Measurements from ENCODE around the gene HMBS.

Gene HMBS

GRCh38 chr11:119111361-119111925 is 26.8 kb downstream of the HMBS start:
- peaks cover 35 to 37% of the 10 kb centered on the region in 2 donors for H3K4me1 Mint-ChIP-seq (ENCODE audit: low read depth in 2 of 2)
- no peaks in the 10 kb centered on the region for H3K9me3 Mint-ChIP-seq
- H3K27ac Mint-ChIP-seq = peak overlapping the region in 1 of 2 donors; percentile 62
- no peak overlapping the region for H3K4me3 Mint-ChIP-seq
- DNase-seq (no peak), ATAC-seq (replicated peaks) (no peak)
- H3K36me3 Mint-ChIP-seq (ENCODE audit: insufficient read depth) = peaks cover 26% of the 10 kb centered on the region
- H3K27me3 Mint-ChIP-seq = no peaks in the 10 kb centered on the region

- H3K9me3 Mint-ChIP-seq = no peaks in the 10 kb centered on the region
- peaks cover 30 to 31% of the 10 kb centered on the region in 2 donors for H3K4me1 Mint-ChIP-seq (ENCODE audit: low read depth in 2 of 2)
- H3K27me3 Mint-ChIP-seq = no peaks in the 10 kb centered on the region
- ATAC-seq (replicated peaks) (no peak), DNase-seq (no peak)
- no peak overlapping the region for H3K27ac Mint-ChIP-seq
- H3K4me3 Mint-ChIP-seq = no peak overlapping the region
- peaks cover 26% of the 10 kb centered on the region for H3K36me3 Mint-ChIP-seq (ENCODE audit: insufficient read depth)
Observed at GRCh38 chr11:119112314-119113020, 27.8 kb downstream of the HMBS start.

- H3K9me3 Mint-ChIP-seq = no peaks in the 10 kb centered on the region
- no peak for DNase-seq
- no peak overlapping the region for H3K4me3 Mint-ChIP-seq
- peaks cover 21% of the 10 kb centered on the region for H3K36me3 Mint-ChIP-seq (ENCODE audit: insufficient read depth)
- H3K27me3 Mint-ChIP-seq = no peaks in the 10 kb centered on the region
- ATAC-seq (replicated peaks) = no peak
- H3K27ac Mint-ChIP-seq = peak overlapping the region in 1 of 2 donors; percentile 36
- H3K4me1 Mint-ChIP-seq (ENCODE audit: low read depth in 2 of 2) = peaks cover 22 to 24% of the 10 kb centered on the region in 2 donors
Observed at GRCh38 chr11:119113716-119114115, 29.0 kb downstream of the HMBS start.

- Mint-ChIP-seq H3K27ac (peak overlapping the region in 1 of 2 donors; percentile 78), H3K4me1 (ENCODE audit: low read depth in 2 of 2) (peaks cover 15 to 18% of the 10 kb centered on the region in 2 donors), H3K27me3 (no peaks in the 10 kb centered on the region), H3K9me3 (no peaks in the 10 kb centered on the region), H3K36me3 (ENCODE audit: insufficient read depth) (peaks cover 21% of the 10 kb centered on the region), H3K4me3 (no peak overlapping the region)
- DNase-seq = no peak
- ATAC-seq (replicated peaks) = no peak
Observed at GRCh38 chr11:119114351-119114750, 29.7 kb downstream of the HMBS start.

- H3K36me3 Mint-ChIP-seq (ENCODE audit: insufficient read depth) = peaks cover 21% of the 10 kb centered on the region
- peak overlapping the region; percentile 39 to 60 for H3K4me3 Mint-ChIP-seq
- H3K9me3 Mint-ChIP-seq = no peaks in the 10 kb centered on the region
- H3K27ac Mint-ChIP-seq = peak overlapping the region in 1 of 2 donors; percentile 78
- peak; percentile 69 for ATAC-seq (replicated peaks)
- no peak for DNase-seq
- H3K4me1 Mint-ChIP-seq (ENCODE audit: low read depth in 2 of 2) = peaks cover 13 to 16% of the 10 kb centered on the region in 2 donors
- no peaks in the 10 kb centered on the region for H3K27me3 Mint-ChIP-seq
Observed at GRCh38 chr11:119115484-119116234, 31.0 kb downstream of the HMBS start.

GRCh38 chr11:119116235-119116594 is 31.5 kb downstream of the HMBS start:
- H3K9me3 Mint-ChIP-seq = no peaks in the 10 kb centered on the region
- H3K4me1 Mint-ChIP-seq (ENCODE audit: low read depth in 2 of 2) = peaks cover 14 to 21% of the 10 kb centered on the region in 2 donors
- peaks cover 25% of the 10 kb centered on the region for H3K36me3 Mint-ChIP-seq (ENCODE audit: insufficient read depth)
- peak overlapping the region in 1 of 2 donors; percentile 60 for H3K4me3 Mint-ChIP-seq
- DNase-seq = no peak
- ATAC-seq (replicated peaks) = no peak
- H3K27me3 Mint-ChIP-seq = no peaks in the 10 kb centered on the region
- H3K27ac Mint-ChIP-seq = peak overlapping the region in 1 of 2 donors; percentile 78

- no peak overlapping the region for H3K4me3 Mint-ChIP-seq
- ATAC-seq (replicated peaks) = no peak
- no peak for DNase-seq
- no peaks in the 10 kb centered on the region for H3K27me3 Mint-ChIP-seq
- H3K36me3 Mint-ChIP-seq (ENCODE audit: insufficient read depth) = peaks cover 25% of the 10 kb centered on the region
- peak overlapping the region in 1 of 2 donors; percentile 72 for H3K27ac Mint-ChIP-seq
- no peaks in the 10 kb centered on the region for H3K9me3 Mint-ChIP-seq
- peaks cover 14 to 24% of the 10 kb centered on the region in 2 donors for H3K4me1 Mint-ChIP-seq (ENCODE audit: low read depth in 2 of 2)
Observed at GRCh38 chr11:119116601-119117000, 31.9 kb downstream of the HMBS start.

- Mint-ChIP-seq H3K9me3 (no peaks in the 10 kb centered on the region), H3K4me1 (ENCODE audit: low read depth in 2 of 2) (peaks cover 20 to 28% of the 10 kb centered on the region in 2 donors), H3K36me3 (ENCODE audit: insufficient read depth) (peaks cover 25% of the 10 kb centered on the region), H3K4me3 (no peak overlapping the region), H3K27ac (peak overlapping the region in 1 of 2 donors; percentile 72), H3K27me3 (no peaks in the 10 kb centered on the region)
- ATAC-seq (replicated peaks) (no peak), DNase-seq (no peak)
Observed at GRCh38 chr11:119117004-119117706, 32.5 kb downstream of the HMBS start.

- Mint-ChIP-seq H3K9me3 (no peaks in the 10 kb centered on the region), H3K4me1 (ENCODE audit: low read depth in 2 of 2) (peaks cover 30 to 36% of the 10 kb centered on the region in 2 donors), H3K27ac (no peak overlapping the region), H3K36me3 (ENCODE audit: insufficient read depth) (peaks cover 25% of the 10 kb centered on the region), H3K4me3 (no peak overlapping the region), H3K27me3 (no peaks in the 10 kb centered on the region)
- no peak for DNase-seq
- ATAC-seq (replicated peaks) = no peak
Observed at GRCh38 chr11:119118227-119118626, 33.5 kb downstream of the HMBS start.

- Mint-ChIP-seq H3K36me3 (ENCODE audit: insufficient read depth) (peaks cover 25% of the 10 kb centered on the region), H3K4me1 (ENCODE audit: low read depth in 2 of 2) (peaks cover 30 to 43% of the 10 kb centered on the region in 2 donors), H3K27ac (no peak overlapping the region), H3K9me3 (no peaks in the 10 kb centered on the region), H3K4me3 (no peak overlapping the region), H3K27me3 (no peaks in the 10 kb centered on the region)
- no peak for DNase-seq
- ATAC-seq (replicated peaks) = no peak
Observed at GRCh38 chr11:119118946-119119345, 34.3 kb downstream of the HMBS start.

GRCh38 chr11:119120639-119121007 is 35.9 kb downstream of the HMBS start:
- DNase-seq = no peak
- Mint-ChIP-seq H3K36me3 (ENCODE audit: insufficient read depth) (peaks cover 26% of the 10 kb centered on the region), H3K4me3 (peak overlapping the region; percentile 85 to 91)

GRCh38 chr11:119121008-119121810 is 36.5 kb downstream of the HMBS start, which contains the start of gene HINFP:
HINFP (plus strand) TSS chr11:119121580; CDS start chr11:119126945, 5,365 bp downstream.
- Mint-ChIP-seq H3K4me3 (peak within 1 kb of the TSS; percentile 85 to 91), H3K27me3 (no peaks in the 10 kb centered on the region), H3K27ac (peak within 1 kb of the TSS; percentile 81 to 94), H3K4me1 (ENCODE audit: low read depth in 2 of 2) (peaks cover 25 to 38% of the 10 kb centered on the region in 2 donors), H3K36me3 (ENCODE audit: insufficient read depth) (peaks cover 22% of the 10 kb centered on the region), H3K9me3 (no peaks in the 10 kb centered on the region)
- DNase-seq = peak; percentile 97 to 99 (median 98)
- peak; percentile 97 for ATAC-seq (replicated peaks)

More at GRCh38 chr11:119120639-119121007, 35.9 kb downstream of the HMBS start:
- H3K9me3 Mint-ChIP-seq = no peaks in the 10 kb centered on the region
- H3K4me1 Mint-ChIP-seq (ENCODE audit: low read depth in 2 of 2) = peaks cover 25 to 42% of the 10 kb centered on the region in 2 donors
- no peak for ATAC-seq (replicated peaks)
- H3K27ac Mint-ChIP-seq = peak overlapping the region; percentile 81 to 94
- no peaks in the 10 kb centered on the region for H3K27me3 Mint-ChIP-seq

Data from effector memory CD8-positive, alpha-beta T cell (primary cell).